Choroid plexus epithelial cell (primary cell): ENCODE data around the gene RSAD2.
"Not testable (repeated sequence)": the region's sequence is repeated elsewhere in the genome, so short reads cannot be mapped to it uniquely, and the experiment has no call there.

Experiments used
- DNase-seq: peaks from one replicate; pipeline ENCODE4 v3.0.0-alpha.2; 2010; ENCODE audit warnings: low read depth
- H3K4me3 ChIP-seq: 2 replicates; pipeline ENCODE4 v1.5.1; 2011; ENCODE audit warnings: low read depth, mild to moderate bottlenecking, control low read depth, low read length, moderate library complexity
- CTCF ChIP-seq: conservative IDR thresholded peaks from 2 replicates; pipeline ENCODE4 v1.5.1; 2011; ENCODE audit warnings: low read depth, mild to moderate bottlenecking, control low read depth, inconsistent platforms, low read length, moderate library complexity

RSAD2 gene

GRCh38 chr2:6852195-6852594 lies 25.4 kb upstream of the RSAD2 start:
- no peak overlapping the region for H3K4me3 ChIP-seq
- DNase-seq = no peak
- no peak for TF ChIP-seq CTCF

- no peak for TF ChIP-seq CTCF
- no peak overlapping the region for H3K4me3 ChIP-seq
- DNase-seq = no peak
Observed at GRCh38 chr2:6854416-6854815, 23.2 kb upstream of the RSAD2 start.

GRCh38 chr2:6855860-6856547 lies 21.6 kb upstream of the RSAD2 start:
- no peak for TF ChIP-seq CTCF
- H3K4me3 ChIP-seq = no peak overlapping the region
- peak; percentile 58 for DNase-seq

- H3K4me3 ChIP-seq = no peak overlapping the region
- TF ChIP-seq CTCF = no peak
- no peak for DNase-seq
Observed at GRCh38 chr2:6856548-6856920, 21.0 kb upstream of the RSAD2 start.

GRCh38 chr2:6858466-6859027 lies 19.0 kb upstream of the RSAD2 start:
- DNase-seq, H3K4me3 ChIP-seq: not testable (repeated sequence)

- no peak overlapping the region for H3K4me3 ChIP-seq
- TF ChIP-seq CTCF = no peak
- no peak for DNase-seq
Observed at GRCh38 chr2:6860296-6860695, 17.3 kb upstream of the RSAD2 start.

- TF ChIP-seq CTCF = no peak
- no peak overlapping the region for H3K4me3 ChIP-seq
- DNase-seq = no peak
Observed at GRCh38 chr2:6863792-6864191, 13.8 kb upstream of the RSAD2 start.
